ENCODE measurements around the gene TGDS.
A peak's percentile ranks its signal among the peaks of the same experiment; 100 is the strongest.

TGDS gene

GRCh38 chr13:94599877-94600276, 3.9 kb upstream of the TGDS start:
- DNase-seq (ENCODE audit: low spot score) = no peak

- no peak for DNase-seq (ENCODE audit: low spot score)
Measured at GRCh38 chr13:94598281-94598680, 2.3 kb upstream of the TGDS start.

- DNase-seq (ENCODE audit: low spot score) = no peak
Measured at GRCh38 chr13:94596575-94596971, 621 bp upstream of the TGDS start.

- peak; percentile 27 for DNase-seq (ENCODE audit: low spot score)
Measured at GRCh38 chr13:94595001-94595949, 677 bp downstream of the TGDS start.

GRCh38 chr13:94590744-94591143, 5.2 kb downstream of the TGDS start:
- DNase-seq (ENCODE audit: low spot score) = no peak

- no peak for DNase-seq (ENCODE audit: low spot score)
Measured at GRCh38 chr13:94588541-94588940, 7.4 kb downstream of the TGDS start.

GRCh38 chr13:94586371-94586770, 9.6 kb downstream of the TGDS start:
- no peak for DNase-seq (ENCODE audit: low spot score)

- no peak for DNase-seq (ENCODE audit: low spot score)
Measured at GRCh38 chr13:94585543-94586101, 10.3 kb downstream of the TGDS start.

- DNase-seq (ENCODE audit: low spot score) = no peak
Measured at GRCh38 chr13:94583926-94584325, 12.0 kb downstream of the TGDS start.

- DNase-seq (ENCODE audit: low spot score) = no peak
Measured at GRCh38 chr13:94579063-94579462, 16.9 kb downstream of the TGDS start.

- no peak for DNase-seq (ENCODE audit: low spot score)
Measured at GRCh38 chr13:94569615-94570014, 26.3 kb downstream of the TGDS start.

- no peak for DNase-seq (ENCODE audit: low spot score)
Measured at GRCh38 chr13:94568443-94568842, 27.5 kb downstream of the TGDS start.

GRCh38 chr13:94567581-94567980, 28.4 kb downstream of the TGDS start:
- DNase-seq (ENCODE audit: low spot score) = no peak

- DNase-seq (ENCODE audit: low spot score) = no peak
Measured at GRCh38 chr13:94561126-94561525, 34.8 kb downstream of the TGDS start.

GRCh38 chr13:94560116-94560515, 35.8 kb downstream of the TGDS start:
- DNase-seq (ENCODE audit: low spot score) = no peak

- no peak for DNase-seq (ENCODE audit: low spot score)
Measured at GRCh38 chr13:94559222-94559795, 36.6 kb downstream of the TGDS start.

- peak; percentile 17 for DNase-seq (ENCODE audit: low spot score)
Measured at GRCh38 chr13:94558716-94559115, 37.2 kb downstream of the TGDS start.

GRCh38 chr13:94557684-94558235, 38.2 kb downstream of the TGDS start:
- no peak for DNase-seq (ENCODE audit: low spot score)

GRCh38 chr13:94556621-94557020, 39.3 kb downstream of the TGDS start:
- no peak for DNase-seq (ENCODE audit: low spot score)

- DNase-seq (ENCODE audit: low spot score) = no peak
Measured at GRCh38 chr13:94556041-94556440, 39.9 kb downstream of the TGDS start.

GRCh38 chr13:94553766-94554165, 42.2 kb downstream of the TGDS start:
- DNase-seq (ENCODE audit: low spot score) = no peak

- DNase-seq (ENCODE audit: low spot score) = no peak
Measured at GRCh38 chr13:94552095-94552494, 43.9 kb downstream of the TGDS start.
